Spleen (tissue), 11 donors: ENCODE measurements around the gene INVS. TPM values are rescaled to one million over a fixed set of nuclear protein-coding genes. Genes with fewer than 3 reads are reported as not detected.

Experiments used
- DNase-seq: peaks from one replicate; pipeline ENCODE4 v3.0.0-alpha.2; 2020
- H3K27ac ChIP-seq, 8 donors: fragments of 200-600 bp; sonication (generic) in 7 of 8; 1 replicate in 4 of 8; 2 replicates in 4 of 8; pipeline versions ENCODE4 v1.5.0 to v1.8.0; 2016 to 2021; ENCODE audit warnings: inconsistent platforms in 4 of 8, mild to moderate bottlenecking in 4 of 8, moderate library complexity in 1 of 8
- H3K27me3 ChIP-seq, 7 donors: fragments of 200-600 bp; sonication (generic) in 6 of 7; replicated peaks in 1 of 7; 1 replicate in 4 of 7; 2 replicates in 3 of 7; pipeline versions ENCODE4 v1.5.0 to v1.8.0; 2016 to 2021; ENCODE audit warnings: inconsistent platforms in 3 of 7, mild to moderate bottlenecking in 1 of 7
- H3K36me3 ChIP-seq, 6 donors: fragments of 200-600 bp; sonication (generic) in 5 of 6; 1 replicate in 4 of 6; 2 replicates in 2 of 6; pipeline versions ENCODE4 v1.5.0 to v1.8.0; 2016 to 2021; ENCODE audit warnings: inconsistent platforms in 2 of 6
- H3K4me1 ChIP-seq, 6 donors: fragments of 200-600 bp; sonication (generic) in 5 of 6; 1 replicate in 3 of 6; 2 replicates in 3 of 6; pipeline versions ENCODE4 v1.5.0 to v1.8.0; 2016 to 2021; ENCODE audit warnings: inconsistent platforms in 3 of 6
- H3K4me3 ChIP-seq, 8 donors: fragments of 200-600 bp; sonication (generic) in 7 of 8; 1 replicate in 4 of 8; 2 replicates in 4 of 8; pipeline versions ENCODE4 v1.5.0 to v1.8.0; 2016 to 2021; ENCODE audit warnings: inconsistent platforms in 4 of 8, mild to moderate bottlenecking in 4 of 8, moderate library complexity in 2 of 8
- H3K9me3 ChIP-seq, 8 donors: fragments of 200-600 bp; sonication (generic) in 7 of 8; 1 replicate in 4 of 8; 2 replicates in 4 of 8; pipeline versions ENCODE4 v1.5.0 to v1.8.0; 2016 to 2021; ENCODE audit warnings: inconsistent platforms in 4 of 8
- CTCF ChIP-seq, 11 experiments: fragments of 200-600 bp in 7 of 11; fragments of 450-650 bp in 4 of 11; sonication (generic) in 4 of 11; IDR thresholded peaks in 8 of 11; conservative IDR thresholded peaks in 3 of 11; 1 replicate in 7 of 11; 2 replicates in 4 of 11; pipeline versions ENCODE4 v1.4.0 to v1.8.0; 2016 to 2021; ENCODE audit warnings: antibody characterized with exemption in 11 of 11, inconsistent platforms in 4 of 11, mild to moderate bottlenecking in 1 of 11
- POLR2A ChIP-seq, 3 donors: fragments of 450-650 bp; IDR thresholded peaks; one replicate each; pipeline ENCODE4 v1.5.1; 2017; ENCODE audit warnings: antibody characterized with exemption in 3 of 3, mild to moderate bottlenecking in 1 of 3
- POLR2AphosphoS5 ChIP-seq, 3 donors: sonication (generic); formaldehyde crosslinking; IDR thresholded peaks; one replicate each; pipeline ENCODE4 v1.5.1; 2017; ENCODE audit warnings: antibody characterized with exemption in 3 of 3
- WGBS, 5 donors: extraction: QIAGEN DNeasy Blood & Tissue Kit in 3 of 5; methylation state at CpG; one replicate each; pipeline versions ENCODE4 v1.1.5 to v1.1.7; 2013 to 2018; 5-methylcytosine and 5-hydroxymethylcytosine counted together
- intact Hi-C: fragments of 100-400 bp; cut with DNase I; formaldehyde crosslinking; loops from one replicate; pipeline ENCODE4 v1.15.0; 2023; ENCODE audit warnings: low total_unique reads
- polyA plus RNA-seq, 3 donors: library from polyadenylated mRNA; stranded (reverse); fragments of 200-250 nt; gene quantifications; one replicate each; pipeline ENCODE4 v1.2.1, GENCODE V29; 2013
- small RNA-seq, 4 donors: library from RNA; depleted of rRNA; stranded (forward); fragments of <200 nt; gene quantifications; one replicate each; pipeline ENCODE3, GENCODE V24; 2016
- total RNA-seq, 7 donors: library from RNA; depleted of rRNA in 3 of 7; stranded (reverse); fragments of >200 nt in 3 of 7; fragmentation: NEBNext Ultra II Directional in 4 of 7; extraction: Animal tissue kit (Norgen Biotek cat#: 25700) in 4 of 7; gene quantifications; one replicate each; pipeline versions ENCODE4 v1.1.0 to v1.2.1, GENCODE V29; 2016 to 2021
- donor health status: healthy with polysubstance abuse.
- donor health status: DM: no; HTN: no; CAD: no; lungs with moderate emphysema.
- donor health status: DM: no; HTN: no; CAD: no.
- donor health status: Bipolar disorder and iron deficiency.
- donor health status: healthy.
- donor health status: DM: no; HTN: no; CAD: no.
- donor health status: DM: yes; HTN: yes; CAD: no.

Gene INVS
- total and polyA plus RNA-seq, 10 donors: 3.0 to 49.5 (median 25.9) TPM

- peaks cover 12 to 64% (median 31%) of the 10 kb centered on the region in 6 donors for H3K4me1 ChIP-seq
- H3K36me3 ChIP-seq: peaks cover 0 to 45% (median 5%) of the 10 kb centered on the region in 6 donors
- H3K4me3 ChIP-seq: no peak overlapping the region
- no peaks in the 10 kb centered on the region for H3K9me3 ChIP-seq
- H3K27ac ChIP-seq: no peak overlapping the region
- no peaks in the 10 kb centered on the region for H3K27me3 ChIP-seq
- WGBS, 5 donors: 82 to 92% (median 84%) methylated on average over 3 of the region's 3 CpGs
- DNase-seq: no peak
- TF ChIP-seq CTCF (IDR thresholded peaks at IDR 0.05 in 8 of 11, conservative IDR thresholded peaks at IDR 0.05 in 3 of 11) (no peak), POLR2AphosphoS5 (IDR thresholded peaks at IDR 0.05) (no peak), POLR2A (IDR thresholded peaks at IDR 0.05) (no peak)
- intact Hi-C loops: no loop called here
Observed at GRCh38 chr9:100346836-100347235, 247.8 kb downstream of the INVS start.

DNA sequence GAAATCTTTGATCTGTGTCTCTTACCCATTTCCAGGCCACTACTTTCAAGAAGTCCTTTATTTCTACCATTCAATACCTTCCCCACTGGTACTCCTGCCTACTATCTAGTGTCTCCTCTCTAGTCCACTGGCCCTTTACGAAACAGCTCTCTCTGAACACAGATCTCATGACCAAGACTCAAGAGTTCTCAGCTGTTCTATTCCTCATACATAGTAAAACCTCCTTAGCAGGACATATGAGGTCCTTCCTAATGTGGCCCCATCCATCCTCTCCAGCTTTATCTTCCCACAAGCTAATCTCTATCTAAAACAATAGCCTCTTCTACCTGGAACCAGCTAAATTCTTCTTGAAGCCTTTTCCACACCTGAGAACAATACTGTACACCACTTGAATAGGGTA, 251.1 kb downstream of the INVS start:
- H3K27me3 ChIP-seq: no peaks in the 10 kb centered on the region
- no peak overlapping the region for H3K4me3 ChIP-seq
- no peak for TF ChIP-seq CTCF (IDR thresholded peaks at IDR 0.05 in 8 of 11, conservative IDR thresholded peaks at IDR 0.05 in 3 of 11)
- no peak for TF ChIP-seq POLR2AphosphoS5 (IDR thresholded peaks at IDR 0.05)
- no peak for TF ChIP-seq POLR2A (IDR thresholded peaks at IDR 0.05)
- peaks cover 0 to 27% (median 5%) of the 10 kb centered on the region in 6 donors for H3K36me3 ChIP-seq
- no peak for DNase-seq
- no peak overlapping the region for H3K27ac ChIP-seq
- 93 to 97% (median 93%) methylated on average over 1 of the region's 1 CpG for WGBS, 5 donors
- intact Hi-C loops: no loop called here
- peaks cover 21 to 65% (median 41%) of the 10 kb centered on the region in 6 donors for H3K4me1 ChIP-seq
- no peaks in the 10 kb centered on the region for H3K9me3 ChIP-seq

Small RNA genes lying within 50 kb of the gene (small RNA-seq; reads per million reads assigned to genes)
- 0 reads per million in 4 donors for gene RN7SL75P

Other genes starting within 250 kb of the INVS start
- 10 to 100 TPM; 36.0 to 52.1 (median 41.2) TPM for gene STX17, start 192.6 kb upstream of the INVS start, total RNA-seq
- 1 to 10 TPM; 3.1 to 6.5 (median 3.4) TPM for gene STX17, start 192.6 kb upstream of the INVS start, polyA plus RNA-seq
- 10 to 100 TPM; 16.5 to 21.4 (median 20.8) TPM for gene ERP44, start 243 bp upstream of the INVS start, total RNA-seq
- gene ERP44, start 243 bp upstream of the INVS start, polyA plus RNA-seq: 10 to 100 TPM in 2 of 3 donors, 1 to 10 TPM in 1; 9.5 to 13.9 (median 10.1) TPM